WI38 (cell line): ENCODE measurements around the gene ARHGEF4.

ENCODE experiments used
- H3K4me3 ChIP-seq: 2 replicates; pipeline ENCODE4 v1.5.1; 2011; ENCODE audit warnings: low read depth, mild to moderate bottlenecking, control low read depth, low read length
- CTCF ChIP-seq: IDR thresholded peaks from 2 replicates; pipeline ENCODE4 v1.5.1; 2012; ENCODE audit warnings: low read depth, mild to moderate bottlenecking, control low read depth, low read length

Gene ARHGEF4

GRCh38 chr2:130870779-130871178 lies 34.1 kb downstream of the ARHGEF4 start:
- no peak for TF ChIP-seq CTCF
- no peak overlapping the region for H3K4me3 ChIP-seq

GRCh38 chr2:130871843-130872740 lies 35.4 kb downstream of the ARHGEF4 start:
- TF ChIP-seq CTCF = no peak
- H3K4me3 ChIP-seq = no peak overlapping the region

- no peak overlapping the region for H3K4me3 ChIP-seq
- no peak for TF ChIP-seq CTCF
These were observed 36.0 kb downstream of the ARHGEF4 start for GRCh38 chr2:130872741-130873125.

GRCh38 chr2:130873700-130874346 lies 37.1 kb downstream of the ARHGEF4 start:
- no peak overlapping the region for H3K4me3 ChIP-seq
- peak; percentile 74 for TF ChIP-seq CTCF

GRCh38 chr2:130874512-130874911 lies 37.8 kb downstream of the ARHGEF4 start:
- H3K4me3 ChIP-seq = no peak overlapping the region
- no peak for TF ChIP-seq CTCF

GRCh38 chr2:130875935-130876334 lies 39.2 kb downstream of the ARHGEF4 start:
- no peak overlapping the region for H3K4me3 ChIP-seq
- no peak for TF ChIP-seq CTCF

- H3K4me3 ChIP-seq = no peak overlapping the region
- no peak for TF ChIP-seq CTCF
These were observed 40.5 kb downstream of the ARHGEF4 start for GRCh38 chr2:130877258-130877657.
